IgD-negative memory B cell (primary cell): ENCODE results near the gene ZNF716. TPM values are rescaled to one million over a fixed set of nuclear protein-coding genes. Genes with fewer than 3 reads are reported as not detected.
"Not testable (repeated sequence)": the region's sequence is repeated elsewhere in the genome, so short reads cannot be mapped to it uniquely, and the experiment has no call there.

ENCODE experiments used
- H3K27ac Mint-ChIP-seq, 3 donors: one replicate each; pipeline ENCODE4 v1.8.0; 2020 to 2022; ENCODE audit warnings: mild to moderate bottlenecking in 3 of 3, mixed read lengths in 3 of 3, moderate library complexity in 1 of 3
- H3K27me3 Mint-ChIP-seq: one replicate; pipeline ENCODE4 v1.8.0; 2021; ENCODE audit warnings: mixed read lengths
- H3K36me3 Mint-ChIP-seq: one replicate; pipeline ENCODE4 v1.8.0; 2020; ENCODE audit warnings: mild to moderate bottlenecking, mixed read lengths
- H3K4me1 Mint-ChIP-seq, 3 donors: one replicate each; pipeline ENCODE4 v1.8.0; 2020 to 2022; ENCODE audit warnings: mixed read lengths in 3 of 3, mild to moderate bottlenecking in 1 of 3
- H3K4me3 Mint-ChIP-seq, 4 donors: one replicate each; pipeline ENCODE4 v1.8.0; 2020 to 2022; ENCODE audit warnings: mild to moderate bottlenecking in 4 of 4, mixed read lengths in 4 of 4, moderate library complexity in 3 of 4
- H3K9me3 Mint-ChIP-seq, 3 donors: one replicate each; pipeline ENCODE4 v1.8.0; 2020 to 2021; ENCODE audit warnings: mixed read lengths in 3 of 3, mild to moderate bottlenecking in 1 of 3
- polyA plus RNA-seq: library from polyadenylated mRNA; unstranded; fragments of 300-500 nt; fragmentation: Illumina TruSeq; gene quantifications from one replicate; pipeline ENCODE4 v1.2.3, GENCODE V29; 2021

The ZNF716 gene
- polyA plus RNA-seq, 1 donor from 2014 or later, result not detected

DNA sequence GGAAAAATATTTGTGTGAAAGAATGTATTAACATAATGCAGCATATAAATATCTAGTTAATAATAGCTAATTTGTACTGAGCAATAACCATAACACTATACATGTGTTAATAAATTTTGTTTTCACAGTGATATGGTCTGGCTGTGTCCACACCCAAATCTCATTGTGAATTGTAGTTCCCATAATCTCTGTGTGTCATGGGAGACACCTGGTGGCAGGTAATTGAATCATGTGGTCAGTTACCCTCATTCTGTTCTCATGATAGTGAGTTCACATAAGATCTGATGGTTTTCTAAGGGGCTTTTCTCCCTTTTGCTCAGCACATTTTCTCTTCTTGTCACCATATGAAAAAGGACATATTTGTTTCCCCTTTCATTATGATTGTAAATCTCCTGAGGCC is 30.3 kb downstream of the ZNF716 start:
- H3K9me3 Mint-ChIP-seq, H3K4me1 Mint-ChIP-seq, H3K36me3 Mint-ChIP-seq, H3K27me3 Mint-ChIP-seq, H3K27ac Mint-ChIP-seq, H3K4me3 Mint-ChIP-seq: not testable (repeated sequence)

DNA sequence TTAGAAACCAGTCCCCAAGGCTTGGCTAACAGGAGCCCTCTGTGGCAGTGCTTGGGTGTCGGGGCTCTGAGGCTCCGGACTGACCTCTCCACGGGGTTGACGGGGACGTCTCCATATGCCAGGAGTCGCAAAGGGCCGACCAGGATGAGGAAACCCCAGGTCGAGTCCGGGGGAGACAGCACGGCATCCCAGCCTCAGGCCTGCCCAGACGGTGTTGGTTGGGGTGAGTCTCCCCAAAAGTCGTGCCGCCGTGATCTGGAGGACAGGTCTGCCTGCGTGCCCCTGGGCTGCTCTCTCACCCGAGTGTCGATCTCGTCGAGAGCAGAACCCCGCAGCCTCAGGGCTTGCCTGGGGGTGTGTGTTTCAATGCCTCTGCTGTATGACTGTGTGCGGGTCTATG is 35.0 kb downstream of the ZNF716 start:
- H3K27ac Mint-ChIP-seq, H3K9me3 Mint-ChIP-seq, H3K36me3 Mint-ChIP-seq, H3K27me3 Mint-ChIP-seq, H3K4me1 Mint-ChIP-seq, H3K4me3 Mint-ChIP-seq: not testable (repeated sequence)

DNA sequence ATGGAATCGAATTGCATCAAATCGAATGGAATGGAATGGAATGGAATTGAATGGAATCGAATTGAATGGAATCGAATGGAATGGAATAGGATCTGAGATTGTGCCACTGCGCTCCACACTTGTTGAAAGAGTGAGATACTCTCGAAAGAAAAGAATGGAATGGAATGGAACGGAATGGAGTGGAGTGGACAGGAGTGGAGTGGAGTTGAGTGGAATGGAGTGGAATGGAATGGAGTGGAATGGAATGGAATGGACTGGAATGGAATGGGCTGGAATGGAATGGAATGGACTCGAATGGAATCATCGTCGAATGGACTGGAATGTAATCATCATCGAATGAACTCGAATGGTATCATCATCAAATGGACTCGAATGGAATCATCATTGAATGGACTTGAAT is 38.0 kb downstream of the ZNF716 start:
- no peak overlapping the region for H3K4me3 Mint-ChIP-seq
- no peaks in the 10 kb centered on the region for H3K4me1 Mint-ChIP-seq
- no peaks in the 10 kb centered on the region for H3K36me3 Mint-ChIP-seq
- H3K27ac Mint-ChIP-seq, result no peak overlapping the region
- peaks cover 0 to 1% (median 0%) of the 10 kb centered on the region in 3 donors for H3K9me3 Mint-ChIP-seq
- no peaks in the 10 kb centered on the region for H3K27me3 Mint-ChIP-seq

DNA sequence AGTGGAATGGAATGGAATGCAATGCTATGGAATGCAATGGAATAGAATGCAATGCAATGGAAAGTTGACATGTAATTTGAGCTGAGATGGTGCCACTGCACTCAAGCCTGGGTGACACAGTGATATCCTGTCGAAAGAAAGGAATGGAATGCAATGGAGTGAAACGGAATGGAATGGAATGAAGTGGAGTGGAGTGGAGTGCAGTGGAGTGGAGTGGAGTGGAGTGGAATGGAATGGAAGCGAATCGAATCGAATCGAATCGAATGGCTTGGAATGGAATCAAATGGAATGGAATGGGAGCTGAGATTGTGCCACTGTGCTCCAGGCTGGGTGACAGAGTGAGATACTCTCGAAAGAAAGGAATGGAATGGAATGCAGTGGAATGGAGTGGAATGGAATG is 45.1 kb downstream of the ZNF716 start:
- H3K27ac Mint-ChIP-seq, H3K9me3 Mint-ChIP-seq, H3K4me1 Mint-ChIP-seq, H3K27me3 Mint-ChIP-seq, H3K4me3 Mint-ChIP-seq, H3K36me3 Mint-ChIP-seq: not testable (repeated sequence)

DNA sequence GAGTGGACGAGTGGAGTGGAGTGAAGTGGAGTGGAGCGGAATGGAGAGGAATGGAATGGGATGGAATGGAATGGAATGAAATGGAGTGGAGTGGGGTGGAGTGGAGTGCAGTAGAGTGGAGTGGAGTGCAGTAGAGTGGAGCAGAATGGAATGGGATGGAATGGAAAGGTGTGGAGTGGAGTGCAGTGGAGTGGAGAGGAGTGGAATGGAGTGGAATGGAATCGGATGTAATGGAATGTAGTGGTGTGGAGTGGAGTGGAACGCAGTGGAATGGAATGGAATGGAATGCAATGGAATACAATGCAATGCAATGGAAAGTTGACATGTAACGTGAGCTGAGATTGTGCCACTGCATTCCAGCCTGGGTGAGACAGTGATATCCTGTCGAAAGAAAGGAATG is 46.4 kb downstream of the ZNF716 start:
- no peaks in the 10 kb centered on the region for H3K27me3 Mint-ChIP-seq
- peaks cover 1% of the 10 kb centered on the region for H3K36me3 Mint-ChIP-seq
- H3K4me3 Mint-ChIP-seq, result no peak overlapping the region
- no peaks in the 10 kb centered on the region for H3K4me1 Mint-ChIP-seq
- H3K27ac Mint-ChIP-seq, result no peak overlapping the region
- peaks cover 0 to 8% (median 0%) of the 10 kb centered on the region in 3 donors for H3K9me3 Mint-ChIP-seq

DNA sequence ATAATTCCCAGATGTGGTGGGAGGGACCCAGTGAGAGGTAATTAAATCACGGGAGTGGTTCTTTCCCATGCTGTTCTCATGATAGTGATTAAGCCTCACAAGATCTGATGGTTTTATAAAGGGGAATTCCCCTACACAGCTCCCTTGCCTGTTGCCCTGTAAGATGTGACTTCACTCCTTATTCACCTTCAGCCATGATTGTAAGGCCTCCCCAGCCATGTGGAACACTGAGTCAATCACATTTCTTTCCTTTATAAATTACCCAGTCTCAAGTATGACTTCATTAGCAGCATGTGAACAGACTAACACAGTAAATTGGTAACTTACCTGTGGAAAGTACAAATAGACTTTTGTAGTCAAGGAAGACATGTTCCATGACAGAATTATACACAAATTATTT is 55.2 kb downstream of the ZNF716 start:
- peaks cover 2 to 28% (median 9%) of the 10 kb centered on the region in 3 donors for H3K9me3 Mint-ChIP-seq
- no peak overlapping the region for H3K4me3 Mint-ChIP-seq
- H3K27ac Mint-ChIP-seq, result no peak overlapping the region
- no peaks in the 10 kb centered on the region for H3K27me3 Mint-ChIP-seq
- no peaks in the 10 kb centered on the region for H3K36me3 Mint-ChIP-seq
- H3K4me1 Mint-ChIP-seq, result no peaks in the 10 kb centered on the region
